NCI-H1417 (cell line): ENCODE measurements around the gene SLC30A2.

Experiments used
- DNase-seq, 3 experiments: peaks; one replicate each; lab custom pipeline; 2025; lab: John Stamatoyannopoulos, UW

The SLC30A2 gene

DNA sequence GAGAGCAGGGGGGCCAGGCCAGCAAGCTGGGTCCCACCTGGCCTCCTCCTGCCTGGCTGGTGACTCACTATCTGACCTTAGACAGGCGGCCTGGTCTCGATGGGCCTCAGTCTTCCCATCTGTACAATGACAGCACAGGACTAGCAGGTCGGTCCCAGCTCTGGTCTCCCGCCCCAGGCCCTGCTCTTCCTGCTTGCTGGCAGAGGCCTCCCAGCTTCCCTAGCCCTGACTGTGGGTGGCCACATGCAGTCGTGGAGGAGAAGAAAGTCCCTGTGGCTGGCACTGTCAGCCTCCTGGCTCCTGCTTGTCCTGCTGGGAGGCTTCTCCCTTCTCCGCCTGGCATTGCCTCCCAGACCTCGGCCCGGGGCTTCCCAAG, 23.5 kb downstream of the SLC30A2 start:
- DNase-seq, result no peak

GRCh38 chr1:26021647-26022403, 24.1 kb downstream of the SLC30A2 start, which contains the start of gene EXTL1:
TSS of gene EXTL1 (plus strand) at chr1:26021775. CDS start at chr1:26022647, 872 bp downstream.
- DNase-seq, result no peak

DNA sequence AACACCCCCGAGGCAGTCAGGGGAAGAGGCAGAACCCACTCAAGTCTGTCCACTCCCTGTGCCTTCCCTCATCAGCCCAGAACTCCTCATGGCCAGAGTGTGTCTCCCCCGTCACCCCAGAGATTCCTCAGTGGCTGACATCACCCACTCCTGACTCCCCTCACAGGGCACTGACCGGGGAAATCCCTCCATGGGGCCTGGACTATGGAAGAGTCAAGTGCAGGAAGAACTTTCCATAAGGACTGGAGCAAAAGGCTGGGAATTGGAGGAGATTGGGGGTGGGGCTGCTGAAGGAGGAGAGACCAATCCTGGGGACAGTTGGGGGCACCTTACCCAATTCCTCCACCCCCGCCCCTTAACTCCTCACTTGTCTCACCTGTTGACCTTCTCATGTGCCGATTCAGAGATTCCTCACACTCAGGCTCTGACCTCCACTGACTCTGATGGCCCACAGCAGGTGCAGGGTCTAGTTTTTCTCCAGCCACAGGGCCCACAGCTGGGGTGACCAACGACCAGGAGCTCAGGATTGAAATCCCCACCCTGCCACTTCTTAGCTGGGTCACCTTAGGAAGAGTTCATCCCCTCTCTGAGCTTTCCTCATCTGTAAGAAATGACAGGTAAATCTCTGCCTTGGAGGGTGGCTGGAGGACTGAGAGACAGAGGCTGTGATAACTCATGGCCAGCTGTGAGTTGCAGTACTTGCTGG, 24.8 kb downstream of the SLC30A2 start:
- DNase-seq, result no peak

DNA sequence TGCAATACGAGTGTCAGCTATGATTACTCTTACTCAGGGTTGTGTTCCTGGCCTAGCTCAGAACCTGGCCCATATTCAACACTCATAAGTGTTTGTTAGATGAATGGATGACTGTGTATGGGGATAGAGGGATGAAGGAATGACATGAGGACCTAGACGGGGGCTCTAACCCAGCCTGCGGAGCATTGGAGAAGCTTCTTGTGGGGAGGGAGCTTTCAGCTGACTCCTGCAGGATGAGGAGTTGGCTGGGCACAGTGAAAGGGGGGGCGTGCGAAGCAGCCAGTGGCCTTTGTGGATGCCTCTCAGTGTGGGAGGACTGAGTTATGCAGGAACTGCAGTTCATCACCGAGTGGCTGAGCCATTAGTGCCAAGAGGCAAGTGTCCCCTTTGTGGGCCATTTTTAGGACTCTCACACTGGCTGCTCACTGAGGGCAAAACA, 25.6 kb downstream of the SLC30A2 start:
- no peak for DNase-seq

- no peak for DNase-seq
Observed at GRCh38 chr1:26019641-26020315, 26.1 kb downstream of the SLC30A2 start.

GRCh38 chr1:26017606-26018005, 28.3 kb downstream of the SLC30A2 start:
- no peak for DNase-seq

GRCh38 chr1:26016953-26017545, 28.9 kb downstream of the SLC30A2 start:
- peak in 2 of 3 experiments; percentile 17 to 44 for DNase-seq

GRCh38 chr1:26016258-26016952, 29.5 kb downstream of the SLC30A2 start:
- peak in 2 of 3 experiments; percentile 25 to 50 for DNase-seq

GRCh38 chr1:26015358-26015757, 30.6 kb downstream of the SLC30A2 start:
- no peak for DNase-seq

- no peak for DNase-seq
Observed at GRCh38 chr1:26014179-26014578, 31.7 kb downstream of the SLC30A2 start.

- peak in 2 of 3 experiments; percentile 29 to 68 for DNase-seq
Observed at GRCh38 chr1:26012864-26013263, 33.1 kb downstream of the SLC30A2 start.

GRCh38 chr1:26010825-26011224, 35.1 kb downstream of the SLC30A2 start:
- peak in 1 of 3 experiments; percentile 66 for DNase-seq

GRCh38 chr1:26009796-26010447, 36.0 kb downstream of the SLC30A2 start:
- peak in 2 of 3 experiments; percentile 18 to 50 for DNase-seq

DNA sequence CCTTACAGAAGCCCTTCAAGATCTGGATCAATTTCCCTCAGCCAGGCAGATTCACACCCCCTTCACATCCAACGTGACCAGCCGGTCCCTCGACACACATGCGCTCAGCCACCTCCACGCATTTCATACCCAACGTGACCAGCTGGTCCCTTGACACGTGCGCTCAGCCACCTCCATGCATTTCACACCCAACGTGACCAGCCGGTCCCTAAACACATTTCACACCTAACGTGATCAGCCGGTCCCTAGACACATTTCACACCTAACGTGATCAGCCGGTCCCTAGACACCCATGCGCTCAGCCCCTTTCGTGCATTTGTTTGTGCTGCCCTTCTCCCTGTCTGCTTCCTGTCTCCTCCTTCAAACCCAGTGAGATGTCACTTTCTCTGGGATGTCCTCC, 39.2 kb downstream of the SLC30A2 start:
- no peak for DNase-seq

GRCh38 chr1:26005434-26006105, 40.3 kb downstream of the SLC30A2 start:
- no peak for DNase-seq

GRCh38 chr1:26003756-26004155, 42.2 kb downstream of the SLC30A2 start:
- no peak for DNase-seq

DNA sequence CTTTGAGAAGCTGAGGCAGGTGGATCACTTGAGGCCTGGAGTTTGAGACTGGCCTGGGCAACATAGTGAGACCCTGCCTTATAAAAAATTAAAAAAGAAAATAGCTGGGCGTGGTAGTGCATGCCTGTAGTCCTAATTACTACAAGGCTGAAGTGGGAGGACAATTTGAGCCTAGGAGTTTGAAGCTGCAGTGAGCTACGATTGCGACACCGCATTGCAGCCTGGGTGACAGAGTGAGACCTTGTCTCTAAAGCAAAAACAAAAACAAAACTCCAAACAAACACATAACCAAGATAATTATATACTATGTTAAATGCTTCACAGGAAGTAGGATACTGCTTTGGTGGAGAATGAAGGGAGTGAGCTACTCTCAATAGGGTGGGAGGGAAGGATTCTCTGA, 42.7 kb downstream of the SLC30A2 start:
- no peak for DNase-seq

DNA sequence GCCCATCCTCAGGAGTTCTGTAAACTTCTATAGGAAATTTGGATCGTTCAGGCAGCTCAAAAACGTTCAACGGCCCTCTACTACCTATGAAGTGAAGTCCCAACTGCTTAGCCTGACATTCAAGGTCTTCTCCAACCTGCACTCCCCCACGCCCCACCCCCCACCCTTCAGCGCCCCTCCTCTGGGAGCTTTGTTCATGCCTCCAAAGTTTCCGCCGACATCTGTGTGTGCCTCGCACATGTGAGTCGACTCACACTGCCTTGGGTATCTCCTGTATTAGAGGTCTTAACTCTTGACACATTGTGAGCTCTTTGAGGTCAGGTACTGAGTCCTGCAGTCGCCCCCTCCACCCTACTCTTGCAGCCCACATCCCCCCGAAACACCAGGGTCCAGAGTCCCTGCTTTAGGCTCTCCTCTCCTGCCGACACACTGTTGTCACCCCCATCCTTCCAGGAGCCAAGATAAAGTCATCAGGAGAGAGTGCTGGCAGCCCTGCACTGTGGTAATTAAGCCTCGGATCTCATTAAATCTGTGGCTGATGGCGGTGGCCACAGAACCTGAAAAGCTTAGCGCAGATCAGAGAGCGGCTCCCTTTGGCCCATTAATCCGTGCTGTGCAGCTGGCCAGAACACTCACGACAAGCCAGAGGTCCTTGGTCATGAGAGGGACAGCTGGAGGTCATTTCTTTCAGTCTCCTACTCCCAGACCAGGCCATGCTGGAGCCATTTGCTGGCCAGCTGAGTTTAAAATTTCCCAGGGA, 46.7 kb downstream of the SLC30A2 start:
- no peak for DNase-seq

- DNase-seq, result peak; percentile 97 to 100 (median 99)
Observed at GRCh38 chr1:25997828-25998761, 47.8 kb downstream of the SLC30A2 start, which contains the start of gene PAFAH2. TSS of gene PAFAH2 (minus strand) at chr1:25998063. CDS start at chr1:25990816, 7,247 bp downstream.
